ENCODE data around the gene YIPF2. TPM values are rescaled to one million over a fixed set of nuclear protein-coding genes. Genes with fewer than 3 reads are reported as not detected.
"Not testable (repeated sequence)": the region's sequence is repeated elsewhere in the genome, so short reads cannot be mapped to it uniquely, and the experiment has no call there.

The YIPF2 gene
- total RNA-seq, 2 experiments from 2014 or later: 28.4 to 30.8 TPM

DNA sequence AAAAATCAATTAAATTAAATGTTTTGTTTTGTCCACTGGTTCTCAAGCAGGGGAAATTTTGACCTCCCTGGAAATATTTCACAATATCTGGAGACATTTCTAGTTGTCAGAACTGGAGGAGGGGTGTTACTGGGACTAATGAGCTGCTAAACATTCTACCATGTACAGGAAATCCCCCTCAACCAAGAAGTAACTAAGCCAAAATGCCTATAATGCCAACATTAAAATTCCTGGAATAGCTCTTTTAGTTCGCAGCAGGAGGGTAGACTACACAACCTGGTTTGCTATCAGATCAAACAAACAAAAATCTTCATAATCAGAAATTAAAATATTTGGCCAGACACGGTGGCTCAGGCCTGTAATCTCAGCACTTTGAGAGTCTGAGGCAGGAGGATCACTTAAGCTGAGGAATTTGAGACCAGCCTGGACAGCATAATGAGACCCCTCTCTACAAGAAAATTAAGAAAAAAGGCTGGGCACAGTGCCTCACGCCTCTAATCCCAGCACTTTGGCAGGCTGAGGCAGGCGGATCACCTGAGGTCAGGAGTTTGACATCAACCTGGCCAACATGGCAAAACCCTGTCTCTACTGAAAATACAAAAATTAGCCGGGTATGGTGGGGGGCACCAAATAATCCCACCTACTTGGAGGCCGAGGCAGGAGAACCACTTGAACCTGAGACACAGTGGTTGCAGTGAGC lies 18.7 kb upstream of the YIPF2 start:
- CTCF ChIA-PET: no interaction called here
- POLR2A ChIA-PET: no interaction called here

GRCh38 chr19:10945264-10945663 lies 16.8 kb upstream of the YIPF2 start:
- ChIA-PET CTCF (interaction anchor here (0.8 kb wide), 1 partner anchor 81 kb away, joined by 4 read pairs; no protein-coding TSS in a partner anchor), POLR2A (no interaction called here)

GRCh38 chr19:10943412-10943811 lies 15.0 kb upstream of the YIPF2 start:
- POLR2A ChIA-PET: not testable (repeated sequence)
- CTCF ChIA-PET: interaction anchor here (0.6 to 1.4 kb wide), 4 partner anchors 14 to 1184 kb away, joined by 3 to 4 read pairs (median 3); no protein-coding TSS in a partner anchor

DNA sequence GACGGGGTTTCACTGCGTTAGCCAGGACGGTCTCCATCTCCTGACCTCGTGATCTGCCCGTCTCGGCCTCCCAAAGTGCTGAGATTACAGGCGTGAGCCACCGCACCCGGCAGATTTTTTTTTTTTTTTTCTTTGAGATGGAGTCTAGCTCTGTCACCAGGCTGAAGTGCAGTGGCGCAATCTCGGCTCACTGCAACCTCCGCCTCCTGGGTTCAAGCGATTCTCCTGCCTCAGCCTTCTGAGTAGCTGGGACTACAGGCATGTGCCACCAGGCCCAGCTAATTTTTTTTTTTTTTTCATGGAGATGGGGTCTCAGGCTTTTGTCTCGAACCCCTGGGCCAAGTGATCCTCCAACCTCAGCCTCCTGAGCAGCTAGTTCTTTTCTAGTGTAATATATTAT lies 13.2 kb upstream of the YIPF2 start:
- POLR2A ChIA-PET: interaction anchor here (0.6 kb wide), 1 partner anchor 440 kb away, joined by 3 read pairs; no protein-coding TSS in a partner anchor

DNA sequence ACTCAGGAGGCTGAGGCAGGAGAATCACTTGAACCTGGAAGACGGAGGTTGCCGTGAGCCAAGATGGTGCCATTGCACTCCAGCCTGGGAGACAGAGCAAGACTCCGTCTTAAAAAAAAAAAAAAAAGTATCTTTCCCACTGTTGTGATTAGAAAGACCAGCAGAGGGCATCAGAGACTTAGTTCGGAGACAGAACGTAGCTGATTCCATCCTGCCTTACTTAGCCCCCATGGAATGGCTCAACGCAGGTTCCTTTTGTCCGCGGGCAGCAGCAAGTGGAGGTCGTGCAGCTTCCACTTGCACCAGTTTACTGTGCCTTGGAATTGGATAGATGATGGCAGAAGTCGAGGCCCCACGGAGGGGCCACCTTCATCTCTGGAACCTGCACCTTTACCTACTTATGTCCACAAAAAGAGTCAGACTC lies 8.2 kb upstream of the YIPF2 start:
- ChIA-PET POLR2A (interaction anchor here (0.6 to 0.7 kb wide), 3 partner anchors 8 to 170 kb away, joined by 3 to 9 read pairs (median 4); partner anchors contain the start of genes TIMM29 and YIPF2), CTCF (interaction anchor here (0.6 to 1.7 kb wide), 18 partner anchors 9 to 277 kb away, joined by 3 to 12 read pairs (median 4); partner anchors contain the start of gene SMARCA4)

More for the DNA sequence above, 13.2 kb upstream of the YIPF2 start:
- CTCF ChIA-PET: interaction anchor here (0.6 to 2.8 kb wide), 13 partner anchors 9 to 390 kb away, joined by 3 to 12 read pairs (median 4); no protein-coding TSS in a partner anchor

DNA sequence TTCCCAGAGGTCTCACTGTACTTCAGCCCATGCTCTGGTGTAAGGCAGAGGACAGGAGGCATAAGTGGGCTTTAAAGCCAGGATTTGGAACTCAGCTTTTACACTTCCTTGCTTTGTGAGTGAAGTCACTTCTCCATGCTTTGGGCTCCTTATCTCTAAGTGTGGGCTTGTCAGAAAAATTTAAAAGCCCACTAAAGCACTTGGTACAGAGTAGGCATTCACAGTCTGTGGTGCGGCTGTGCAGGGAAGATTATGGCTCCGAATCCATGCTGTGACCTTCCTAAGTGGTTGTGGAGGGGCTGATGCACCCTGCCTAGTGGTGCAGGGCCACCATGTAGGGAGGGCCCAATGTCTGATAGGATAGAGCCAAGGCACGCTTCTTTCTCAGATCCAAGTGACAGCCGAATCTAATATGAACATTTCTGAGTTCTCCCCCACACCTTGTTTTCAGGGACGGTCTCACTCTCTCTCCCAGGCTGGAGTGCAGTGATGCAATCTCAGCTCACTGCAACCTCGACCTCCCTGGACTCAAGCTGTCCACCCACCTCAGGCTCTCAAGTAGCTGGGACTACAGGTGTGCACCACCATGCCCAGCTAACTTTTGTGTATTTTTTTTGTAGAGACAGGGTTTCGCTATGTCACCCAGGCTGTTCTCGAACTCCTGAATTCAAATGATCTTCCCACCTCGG lies 7.1 kb upstream of the YIPF2 start:
- ChIA-PET CTCF (interaction anchor here (1.1 to 1.5 kb wide), 5 partner anchors 22 to 149 kb away, joined by 3 to 6 read pairs (median 3); no protein-coding TSS in a partner anchor), POLR2A (no interaction called here)

DNA sequence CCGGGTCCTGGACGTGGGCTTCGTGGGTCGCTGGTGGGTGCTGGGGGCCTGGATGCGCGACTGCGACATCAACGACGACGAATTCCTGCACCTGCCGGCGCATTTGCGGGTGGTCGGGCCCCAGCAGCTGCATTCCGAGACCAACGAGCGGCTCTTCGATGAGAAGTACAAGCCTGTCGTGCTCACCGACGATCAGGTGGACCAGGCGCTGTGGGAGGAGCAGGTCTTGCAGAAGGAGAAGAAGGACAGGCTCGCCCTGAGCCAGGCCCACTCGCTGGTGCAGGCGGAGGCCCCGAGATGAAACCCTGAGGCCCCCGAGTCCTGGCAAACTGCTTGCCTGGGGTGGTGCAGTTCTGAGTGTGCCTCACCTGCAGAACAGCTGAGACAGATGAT lies 959 bp upstream of the YIPF2 start:
- ChIA-PET POLR2A (interaction anchor here (0.6 kb wide), 2 partner anchors 376 to 1472 kb away, joined by 5 to 6 read pairs; no protein-coding TSS in a partner anchor), CTCF (interaction anchor here (0.6 to 2.5 kb wide), 10 partner anchors 13 to 439 kb away, joined by 3 to 9 read pairs (median 4); no protein-coding TSS in a partner anchor)

DNA sequence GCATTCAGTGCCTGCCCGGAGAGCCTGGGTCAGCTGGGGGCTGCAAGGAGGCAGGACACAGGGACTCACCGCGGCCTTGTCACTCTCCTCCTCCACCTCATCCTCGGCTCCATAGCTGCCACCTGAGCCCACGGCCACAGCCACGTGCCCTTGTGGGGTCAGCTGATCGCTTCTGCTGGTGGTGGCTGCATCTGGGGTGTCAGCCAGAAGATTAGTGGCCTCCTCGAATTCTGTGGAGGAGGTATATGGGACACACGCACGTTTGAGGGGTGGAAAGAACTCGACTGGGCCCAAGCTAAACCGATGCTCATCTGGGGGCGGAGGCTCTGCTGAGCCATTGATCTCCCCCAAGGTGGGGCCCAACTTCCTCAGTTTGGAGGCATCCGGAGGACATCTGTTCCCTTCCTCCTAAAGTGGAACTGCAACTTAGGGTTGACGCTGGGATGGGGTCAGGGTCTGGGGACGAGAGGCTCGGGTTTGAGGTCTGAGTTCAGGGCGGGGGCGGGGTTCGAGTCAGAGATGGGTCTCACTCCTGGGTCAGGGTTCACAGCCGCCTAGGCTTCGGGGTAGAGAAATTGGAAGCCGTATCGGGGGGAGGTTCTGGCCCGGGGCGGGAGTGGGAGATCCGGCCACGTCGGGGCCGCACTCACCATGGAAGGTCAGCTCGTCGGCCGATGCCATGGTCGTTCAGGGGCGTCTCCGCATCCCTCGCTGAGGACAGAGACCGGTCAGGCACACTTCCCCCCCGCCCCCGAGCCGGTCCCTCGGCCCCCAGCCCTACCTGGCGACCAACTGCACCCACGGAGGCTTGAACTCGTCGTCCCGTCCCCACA lies 493 bp downstream of the YIPF2 start:
- ChIA-PET CTCF (interaction anchor here (1.0 to 1.3 kb wide), 2 partner anchors 9 to 57 kb away, joined by 3 read pairs; partner anchors contain the start of gene CARM1), POLR2A (interaction anchor here (0.6 kb wide), 1 partner anchor 9 kb away, joined by 4 read pairs; no protein-coding TSS in a partner anchor)

- CTCF ChIA-PET: no interaction called here
- POLR2A ChIA-PET: interaction anchor here (0.6 kb wide), 1 partner anchor 357 kb away, joined by 5 read pairs; no protein-coding TSS in a partner anchor
Measured at GRCh38 chr19:10924597-10924996, 3.8 kb downstream of the YIPF2 start.

GRCh38 chr19:10923260-10924112 lies 5.0 kb downstream of the YIPF2 start:
- ChIA-PET POLR2A (no interaction called here), CTCF (interaction anchor here (1.3 kb wide), 1 partner anchor 18 kb away, joined by 4 read pairs; no protein-coding TSS in a partner anchor)

DNA sequence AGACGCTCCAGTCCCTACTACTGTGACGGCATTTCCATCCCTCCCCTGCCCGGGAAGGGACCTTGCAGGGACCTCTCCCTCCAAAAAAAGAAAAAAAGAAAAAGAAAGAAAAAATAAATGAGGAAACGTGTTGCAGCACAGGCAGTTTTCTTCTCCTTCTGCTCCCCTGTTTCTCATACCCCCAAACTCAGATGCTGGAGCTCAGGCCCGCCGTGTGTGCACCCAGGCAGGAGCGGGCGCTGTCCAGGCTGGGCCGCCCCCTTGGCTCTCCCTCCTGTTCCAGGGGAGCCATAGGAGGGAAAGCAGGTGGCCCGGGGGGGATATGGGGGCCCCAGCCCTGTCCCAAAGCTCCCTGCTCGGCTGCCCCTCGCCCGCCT lies 5.8 kb downstream of the YIPF2 start:
- CTCF ChIA-PET: interaction anchor here (1.3 kb wide), 1 partner anchor 19 kb away, joined by 4 read pairs; no protein-coding TSS in a partner anchor
- POLR2A ChIA-PET: no interaction called here

GRCh38 chr19:10921910-10922637 lies 6.4 kb downstream of the YIPF2 start:
- ChIA-PET POLR2A (interaction anchor here (0.6 kb wide), 1 partner anchor 48 kb away, joined by 4 read pairs; no protein-coding TSS in a partner anchor), CTCF (interaction anchor here (1.3 kb wide), 1 partner anchor 20 kb away, joined by 4 read pairs; no protein-coding TSS in a partner anchor)

DNA sequence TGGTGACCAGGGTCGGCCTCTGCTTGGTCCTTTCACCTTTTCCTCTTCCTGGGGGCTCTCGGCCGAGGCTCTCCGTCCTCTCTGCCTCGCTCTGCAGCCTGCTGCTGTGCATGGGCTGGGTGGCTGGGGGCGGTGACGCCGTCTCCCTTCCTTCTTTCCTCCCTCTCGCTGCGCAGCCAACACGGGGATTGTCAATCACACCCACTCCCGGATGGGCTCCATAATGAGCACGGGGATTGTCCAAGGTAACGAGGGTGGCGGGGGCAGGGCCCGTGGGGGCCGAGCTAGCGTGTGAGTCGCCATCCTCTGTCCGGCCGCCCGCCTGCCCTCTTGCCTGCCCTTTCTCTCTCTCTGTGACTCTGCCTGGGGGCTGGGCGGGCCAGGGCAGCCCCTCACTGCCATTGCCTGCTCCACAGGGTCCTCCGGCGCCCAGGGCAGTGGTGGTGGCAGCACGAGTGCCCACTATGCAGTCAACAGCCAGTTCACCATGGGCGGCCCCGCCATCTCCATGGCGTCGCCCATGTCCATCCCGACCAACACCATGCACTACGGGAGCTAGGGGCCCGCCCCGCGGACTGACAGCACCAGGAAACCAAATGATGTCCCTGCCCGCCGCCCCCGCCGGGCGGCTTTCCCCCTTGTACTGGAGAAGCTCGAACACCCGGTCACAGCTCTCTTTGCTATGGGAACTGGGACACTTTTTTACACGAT lies 7.1 kb downstream of the YIPF2 start:
- POLR2A ChIA-PET: interaction anchor here (0.6 kb wide), 1 partner anchor 48 kb away, joined by 4 read pairs; no protein-coding TSS in a partner anchor
- CTCF ChIA-PET: no interaction called here

DNA sequence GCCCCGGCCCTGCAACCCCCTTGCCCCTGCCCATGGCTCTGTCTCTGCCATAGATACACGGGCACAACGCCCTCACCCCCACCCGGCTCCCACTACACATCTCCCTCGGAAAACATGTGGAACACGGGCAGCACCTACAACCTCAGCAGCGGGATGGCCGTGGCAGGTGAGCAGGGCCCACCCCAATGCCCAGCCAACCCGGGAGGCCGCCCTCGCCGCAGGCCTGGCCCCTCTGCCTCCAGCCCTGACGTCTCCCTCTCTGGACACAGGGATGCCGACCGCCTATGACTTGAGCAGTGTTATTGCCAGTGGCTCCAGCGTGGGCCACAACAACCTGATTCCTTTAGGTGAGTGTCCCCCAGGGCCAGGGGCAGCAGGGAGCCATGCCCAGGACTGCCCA lies 7.7 kb downstream of the YIPF2 start:
- POLR2A ChIA-PET: no interaction called here
- CTCF ChIA-PET: no interaction called here

GRCh38 chr19:10920288-10920655 lies 8.2 kb downstream of the YIPF2 start:
- CTCF ChIA-PET: no interaction called here
- POLR2A ChIA-PET: no interaction called here

GRCh38 chr19:10919352-10920287 lies 8.8 kb downstream of the YIPF2 start:
- CTCF ChIA-PET: no interaction called here
- POLR2A ChIA-PET: no interaction called here
